ENCODE data around the gene KRTAP5-4.
"Not testable (repeated sequence)": the region's sequence is repeated elsewhere in the genome, so short reads cannot be mapped to it uniquely, and the experiment has no call there.

Gene KRTAP5-4

DNA sequence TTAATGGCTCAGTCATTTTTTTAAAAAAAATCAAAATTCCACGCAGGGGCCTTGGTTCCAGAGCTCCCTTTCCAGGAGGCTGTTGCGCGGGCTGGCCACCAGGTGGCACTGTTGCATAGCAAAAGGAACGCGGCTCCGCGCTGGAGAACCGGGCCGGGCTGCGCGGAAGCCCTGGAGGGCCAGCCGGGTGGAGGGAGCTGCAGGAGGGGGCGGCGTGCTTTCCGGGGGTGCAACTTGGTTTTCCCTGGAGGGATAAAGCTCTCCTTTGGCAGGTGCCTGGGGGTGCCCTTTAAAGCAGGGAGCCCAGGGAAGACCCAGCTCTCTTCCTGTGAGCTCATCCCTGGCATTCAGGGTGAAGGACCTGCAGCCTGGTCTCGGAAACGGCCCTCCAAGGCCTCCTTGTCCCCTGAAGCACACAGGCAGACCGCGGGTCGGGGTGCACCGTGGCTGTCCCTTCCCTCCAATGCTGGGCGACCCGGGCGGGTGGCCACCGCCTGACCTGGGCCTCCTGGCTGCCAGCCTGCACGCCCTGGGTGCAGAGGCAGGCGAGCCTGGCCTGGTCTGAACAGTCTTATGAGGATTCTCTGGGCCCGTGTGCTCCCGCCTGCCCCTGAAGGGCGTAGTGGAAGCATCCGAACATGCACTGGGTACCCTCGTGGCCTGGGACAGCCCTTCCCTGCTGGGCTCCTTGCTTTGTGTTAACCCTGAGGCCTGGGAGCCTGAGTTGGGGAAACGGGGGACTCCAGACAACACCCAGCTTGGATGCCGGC lies 31.0 kb upstream of the KRTAP5-4 start:
- DNase-seq, result peak in 1 of 2 experiments; percentile 62

DNA sequence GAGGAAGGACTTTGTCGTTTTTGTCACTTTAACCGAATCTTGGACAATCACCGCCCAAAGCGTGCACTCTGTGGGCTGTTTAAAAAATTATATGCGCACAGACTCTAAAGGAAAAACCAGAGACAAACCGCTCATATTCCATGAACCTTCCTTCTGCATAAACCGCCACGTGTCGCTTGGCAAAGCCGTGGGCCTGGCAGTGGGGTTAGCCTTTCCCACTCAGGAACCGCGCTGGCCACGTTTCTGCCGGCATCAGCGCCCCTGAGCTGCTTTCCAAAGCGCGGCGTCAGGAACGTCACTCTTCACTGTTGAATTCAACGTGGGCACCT lies 30.5 kb upstream of the KRTAP5-4 start:
- no peak for DNase-seq

DNA sequence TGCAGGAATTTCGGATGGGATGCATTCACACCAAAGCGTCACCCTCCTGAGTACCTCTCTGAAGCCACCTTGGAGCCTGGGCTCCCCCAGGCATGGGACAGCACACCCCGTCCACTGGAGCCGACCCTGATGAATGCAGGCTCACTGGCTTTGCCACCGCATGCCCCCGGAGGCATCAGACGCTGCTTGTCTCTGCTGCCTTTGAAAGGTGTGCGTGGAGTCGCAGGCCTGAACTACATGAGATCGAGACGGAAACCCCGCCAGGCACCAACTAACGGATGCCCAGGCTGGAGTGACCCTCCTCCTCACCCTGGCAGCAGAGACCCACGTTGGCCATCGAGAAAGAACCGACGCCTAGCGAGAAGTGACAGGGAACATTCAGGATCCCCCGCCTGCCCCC lies 30.1 kb upstream of the KRTAP5-4 start:
- no peak for DNase-seq

DNA sequence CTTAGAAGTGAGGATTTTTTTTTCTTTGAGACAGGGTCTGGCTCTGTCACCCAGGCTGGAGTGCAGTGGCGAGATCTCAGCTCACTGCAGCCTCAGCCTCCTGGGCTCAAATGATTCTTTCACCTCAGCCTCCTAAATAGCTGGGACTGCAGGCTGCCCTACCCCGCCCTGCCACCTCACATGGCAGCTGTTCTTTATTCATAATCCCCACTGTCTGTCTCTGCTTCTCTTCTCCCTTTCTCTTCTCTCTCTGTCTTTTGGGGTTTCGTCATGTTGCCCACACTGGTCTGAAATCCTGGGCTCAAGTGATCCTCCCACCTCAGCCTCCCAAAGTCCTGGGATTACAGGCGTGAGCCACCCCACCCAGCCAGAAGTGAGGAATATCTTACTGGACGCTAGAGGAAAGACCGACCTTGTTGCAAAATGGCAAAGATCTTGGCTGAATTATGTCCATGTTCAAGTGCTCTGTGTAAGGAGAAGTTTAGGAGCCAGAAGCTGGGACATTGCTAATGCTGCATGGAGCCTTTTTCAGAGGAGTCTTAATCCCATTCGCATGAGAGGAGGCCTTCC lies 29.6 kb upstream of the KRTAP5-4 start:
- no peak for DNase-seq

DNA sequence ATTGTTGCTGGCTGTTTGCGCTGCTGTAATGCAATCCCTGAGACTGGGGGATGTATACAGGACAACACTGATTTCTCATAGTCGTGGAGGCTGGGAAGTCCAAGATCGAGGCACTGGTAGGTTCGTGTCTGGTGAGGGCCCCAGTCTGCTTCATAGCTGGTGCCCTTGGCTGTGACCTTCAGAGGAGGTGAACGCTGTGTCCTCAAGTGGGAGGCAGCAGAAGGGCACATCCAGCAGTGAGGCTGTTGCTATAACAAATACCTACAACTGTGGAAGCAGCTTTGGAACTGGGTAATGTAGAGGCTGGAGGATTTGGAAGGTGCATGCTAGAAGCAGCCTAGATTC lies 29.0 kb upstream of the KRTAP5-4 start:
- DNase-seq, result no peak

DNA sequence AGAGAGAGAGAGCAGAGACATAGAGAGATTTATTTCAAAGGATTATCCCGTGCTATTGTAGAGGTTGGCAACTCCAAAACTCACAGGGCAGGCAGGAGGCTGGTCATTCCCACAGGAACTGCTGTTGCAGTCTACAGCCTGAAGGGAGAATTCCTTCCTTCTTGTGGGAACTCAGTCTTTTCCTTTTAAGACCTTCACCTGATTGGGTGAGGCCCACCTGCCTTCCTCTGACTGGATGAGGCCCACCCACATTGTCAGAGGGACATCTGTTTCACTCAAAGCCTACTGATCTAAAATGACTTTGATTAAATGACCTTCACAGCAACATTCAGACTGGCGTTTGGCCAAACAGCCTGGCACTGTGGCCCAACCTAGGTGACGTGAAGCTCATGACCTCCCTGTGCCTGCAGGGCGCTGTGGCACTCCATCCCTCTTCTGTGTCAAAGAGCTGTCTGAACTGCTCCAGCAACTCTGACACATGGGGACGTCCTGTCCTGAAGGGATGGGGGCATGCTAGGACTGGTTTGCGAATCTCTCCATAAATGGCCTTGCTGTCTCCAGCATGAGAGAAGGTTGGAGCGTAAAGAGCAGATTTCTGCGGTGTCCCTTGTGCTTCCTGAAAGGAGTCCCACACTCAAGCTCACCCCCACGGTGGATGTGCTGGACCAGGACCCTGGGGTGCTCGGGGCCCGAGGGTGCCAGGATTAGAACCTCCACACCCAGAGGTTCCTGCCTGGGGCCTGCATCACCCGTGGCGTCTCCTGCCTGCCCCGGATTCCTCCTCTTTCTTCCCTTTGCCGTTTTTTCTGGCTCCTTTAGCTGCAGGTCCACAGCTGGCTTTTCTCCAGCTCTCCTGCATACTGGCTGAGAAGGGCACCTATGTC lies 28.3 kb upstream of the KRTAP5-4 start:
- no peak for DNase-seq

DNA sequence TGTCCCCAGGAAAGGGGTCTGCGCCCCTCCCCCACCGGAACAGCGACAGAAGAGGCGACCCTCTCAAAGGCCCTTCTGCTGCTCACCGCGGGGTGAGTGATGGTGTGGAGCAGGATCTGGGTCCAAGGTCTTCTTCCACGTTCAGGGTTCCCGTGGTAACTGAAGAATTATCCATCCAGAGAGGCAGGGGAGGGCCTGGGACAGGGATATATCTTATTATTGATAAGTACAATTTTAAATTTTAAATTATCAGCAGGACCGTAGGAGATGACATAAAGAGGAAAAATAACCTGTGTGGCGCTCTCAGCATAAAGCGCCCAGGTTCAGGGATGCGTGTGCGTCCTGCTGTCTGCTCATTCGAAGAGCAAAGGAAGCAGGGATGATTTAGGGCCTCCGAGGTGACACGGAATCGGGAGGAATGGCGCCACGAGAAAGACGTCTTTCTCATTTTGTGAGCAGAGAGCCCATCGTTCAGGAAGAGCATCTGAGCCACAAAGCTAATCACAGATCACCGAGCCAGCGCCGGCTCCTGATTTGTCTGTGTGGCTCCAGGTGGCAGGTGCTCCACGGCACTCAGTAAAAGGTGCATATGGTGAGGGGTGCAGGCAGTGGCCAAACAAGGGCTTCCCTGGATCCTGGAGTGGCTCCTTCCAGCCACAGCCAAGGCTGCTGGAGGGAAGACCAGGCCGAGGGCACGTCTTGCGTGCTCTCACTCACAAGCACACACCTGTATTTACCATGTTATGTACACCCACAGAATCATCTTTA lies 26.9 kb upstream of the KRTAP5-4 start:
- no peak for DNase-seq

DNA sequence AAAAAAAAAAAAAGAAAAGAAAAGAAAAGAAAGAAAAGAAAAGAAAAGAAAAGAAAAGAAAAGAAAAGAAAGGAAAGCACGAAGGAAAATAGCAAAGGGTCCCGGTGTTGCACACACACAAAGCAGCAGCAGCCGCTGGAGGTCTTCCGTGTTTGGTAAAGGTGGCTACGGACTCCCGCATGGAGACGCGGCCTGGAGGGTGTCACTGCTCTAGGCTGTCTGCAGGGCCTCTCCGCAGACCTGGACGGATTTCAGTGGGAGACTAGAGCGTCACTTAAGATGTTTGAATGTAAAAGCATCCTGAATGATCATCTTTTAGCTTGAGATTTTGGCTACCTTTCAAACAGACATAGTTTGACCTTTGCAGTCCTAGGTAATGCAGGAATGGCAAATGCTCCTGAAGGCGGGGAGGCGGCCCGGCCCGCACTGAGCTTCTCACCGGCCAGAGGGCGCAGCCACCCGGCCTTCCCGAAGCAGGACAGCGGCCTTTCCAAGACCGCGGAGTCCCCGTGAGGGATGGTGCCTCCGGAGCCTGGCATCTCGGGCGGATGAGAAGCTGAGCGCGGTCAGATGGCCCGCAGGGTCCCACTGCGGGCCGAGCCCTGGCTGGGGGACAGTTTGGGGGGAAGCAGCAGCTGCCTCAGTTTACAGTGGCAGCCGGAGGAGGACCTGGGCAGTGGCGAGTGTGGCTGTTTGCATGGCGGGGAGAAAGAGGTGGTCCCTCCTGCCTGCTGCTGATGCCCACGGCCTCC lies 26.1 kb upstream of the KRTAP5-4 start:
- DNase-seq, result no peak

DNA sequence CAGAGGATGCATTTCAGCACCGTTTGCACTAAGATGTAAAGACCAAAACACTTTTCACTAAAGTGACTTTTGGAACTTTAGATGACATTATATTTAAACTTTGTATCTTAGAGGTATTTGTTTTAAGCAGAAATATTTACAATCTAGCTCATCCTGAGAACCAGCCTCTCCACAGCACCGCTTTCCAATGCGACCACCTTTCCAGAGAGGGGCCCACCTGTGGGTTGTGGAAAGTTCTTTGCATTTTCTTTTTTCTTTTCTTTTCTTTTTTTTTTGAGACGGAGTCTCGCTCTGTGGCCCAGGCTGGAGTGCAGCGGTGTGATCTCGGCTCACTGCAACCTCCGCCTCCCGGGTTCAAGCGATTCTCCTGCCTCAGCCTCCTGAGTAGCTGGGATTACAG lies 24.6 kb upstream of the KRTAP5-4 start:
- DNase-seq, result not testable (repeated sequence)

DNA sequence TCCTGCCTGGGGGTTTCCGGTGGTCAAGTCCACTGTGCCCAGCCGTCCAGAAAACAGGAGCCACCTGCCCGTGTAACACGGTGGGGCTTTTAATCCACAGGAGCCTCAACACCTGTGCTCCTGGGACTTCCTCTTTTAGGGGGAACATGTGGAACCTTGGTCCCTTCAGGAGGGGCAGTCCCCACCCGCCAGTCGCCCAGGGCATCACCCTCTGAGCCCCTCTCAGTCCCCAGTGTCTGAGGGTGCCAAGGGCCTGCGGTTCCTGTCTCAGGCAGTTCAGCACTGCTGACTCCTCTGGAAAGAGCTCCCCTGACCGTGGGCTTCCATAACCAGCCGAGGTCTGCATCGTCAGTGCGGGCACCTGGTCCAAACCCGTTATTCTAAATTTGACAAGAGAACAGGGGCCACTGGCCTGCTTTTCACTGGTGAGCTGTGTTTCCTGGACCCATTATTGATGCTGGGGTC lies 23.5 kb upstream of the KRTAP5-4 start:
- no peak for DNase-seq

DNA sequence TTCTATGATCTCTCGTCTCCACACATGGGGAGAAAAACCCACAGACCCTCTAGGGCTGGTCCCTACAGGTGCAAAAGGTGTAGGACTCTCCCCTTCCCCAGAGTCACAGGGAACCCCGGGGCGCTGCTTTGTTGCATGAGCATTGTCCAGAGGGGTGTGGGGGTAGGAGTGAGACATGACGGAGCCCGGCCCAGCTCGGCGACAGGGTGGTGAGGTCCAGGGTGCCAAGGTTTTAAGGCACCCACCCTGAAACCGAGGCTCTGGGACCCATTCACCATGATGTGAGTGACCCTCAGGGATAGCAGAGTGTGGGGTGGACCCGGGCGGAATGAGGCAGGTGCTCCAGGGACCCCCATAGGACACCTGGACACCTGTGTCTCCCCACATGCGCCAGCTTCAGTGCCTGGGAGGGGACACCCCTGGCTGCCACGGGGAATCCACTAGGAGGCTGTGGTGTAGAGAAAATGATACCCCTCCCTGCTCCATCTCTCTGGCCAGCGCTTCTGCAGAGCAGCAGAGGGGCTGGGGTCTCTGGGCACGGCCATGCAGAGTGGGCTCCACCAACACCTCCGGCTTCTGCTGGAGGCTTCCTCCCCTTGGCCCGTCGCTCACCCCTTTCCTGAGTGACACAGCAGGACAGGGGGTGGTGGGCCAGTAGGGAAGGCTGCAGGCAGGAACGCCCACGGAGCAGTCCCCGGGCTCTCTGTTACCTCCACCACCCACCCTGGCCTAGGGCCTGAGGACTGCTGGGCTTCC lies 22.8 kb upstream of the KRTAP5-4 start:
- DNase-seq, result no peak

DNA sequence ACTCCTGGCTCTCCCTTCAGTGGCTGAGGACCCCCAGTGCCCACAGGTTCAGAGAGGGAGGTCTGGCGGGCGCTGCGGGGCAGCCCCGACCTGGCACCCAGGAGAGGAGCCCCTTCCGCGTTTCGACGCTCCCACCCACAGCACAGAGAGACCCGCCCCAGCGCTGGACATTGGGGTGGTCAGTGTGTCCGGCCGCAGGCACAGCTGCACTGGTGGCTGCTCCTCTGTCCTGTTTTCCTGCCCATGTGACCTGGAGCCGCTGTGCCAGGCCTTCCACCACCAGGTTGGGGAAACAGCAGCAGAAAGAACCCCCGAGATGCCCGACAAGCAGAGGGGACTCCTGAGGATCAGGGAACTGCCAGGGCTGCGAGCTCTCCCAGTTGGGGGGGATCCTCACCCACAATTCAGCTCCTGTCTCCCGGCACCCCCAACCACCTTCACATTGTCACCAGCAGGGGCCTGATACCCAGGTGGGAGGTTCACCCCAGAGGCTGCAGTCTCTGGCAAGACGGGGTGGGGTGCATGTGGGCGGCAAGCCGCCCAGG lies 21.3 kb upstream of the KRTAP5-4 start:
- DNase-seq, result no peak

DNA sequence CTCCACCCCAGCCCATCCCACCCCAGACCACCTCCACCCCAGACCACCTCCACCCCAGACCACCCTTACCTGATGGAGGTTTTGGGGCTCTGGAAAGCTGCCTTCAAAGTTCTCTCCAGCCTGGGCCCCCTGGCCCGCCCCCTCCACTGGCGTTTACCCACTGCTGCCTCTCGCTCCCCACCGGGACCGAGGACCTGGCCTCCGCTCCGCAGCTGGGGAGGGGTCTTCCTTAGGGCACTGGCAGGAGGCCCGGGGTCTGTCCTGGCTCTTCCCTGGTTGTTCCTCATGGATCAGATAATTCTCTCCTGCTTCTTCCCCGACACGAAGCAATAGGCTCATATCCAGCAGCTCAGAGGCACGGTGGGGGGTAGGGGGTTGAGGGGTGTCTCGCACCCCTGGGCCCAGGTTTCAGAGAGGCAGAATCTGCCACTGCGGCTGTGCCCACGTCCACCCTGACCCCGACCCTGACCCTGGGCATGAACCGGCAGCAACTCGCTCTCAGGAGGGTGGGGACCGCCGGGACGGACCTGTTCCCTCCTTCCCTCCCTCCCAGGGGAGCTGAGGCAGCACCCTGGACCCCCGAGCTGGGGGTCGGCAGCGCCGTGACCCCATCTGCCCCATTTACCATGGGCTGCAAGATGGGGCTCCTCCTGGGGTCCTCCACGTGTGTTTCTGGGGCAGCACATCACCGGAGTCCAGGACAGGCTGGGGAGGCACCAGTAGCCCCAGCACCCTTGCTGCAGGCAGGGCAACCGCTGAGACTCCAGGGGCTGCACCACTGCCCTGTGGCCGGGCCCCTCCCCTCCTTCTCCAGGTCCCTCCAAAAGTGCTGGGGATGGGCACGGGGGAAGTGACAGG lies 20.6 kb upstream of the KRTAP5-4 start:
- no peak for DNase-seq

DNA sequence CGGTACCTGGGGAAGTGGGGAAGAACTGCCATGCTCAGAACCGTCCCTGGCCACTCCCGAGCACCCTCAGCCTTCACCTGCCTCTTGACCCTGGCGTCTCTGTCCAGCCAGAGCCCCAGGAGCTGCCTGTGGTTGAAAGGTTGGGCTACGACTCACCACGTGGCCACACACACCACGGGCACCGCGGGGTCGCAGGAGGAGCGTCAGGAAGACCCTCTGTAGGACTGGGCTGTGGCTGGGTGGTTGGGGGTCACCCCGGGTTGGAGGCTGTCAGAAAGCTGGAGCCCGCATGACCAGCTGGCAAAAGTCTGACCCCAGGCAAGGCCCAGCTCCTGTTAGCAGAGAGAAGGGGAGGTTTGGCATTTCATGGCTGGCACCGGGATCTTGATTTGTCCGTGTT lies 19.2 kb upstream of the KRTAP5-4 start:
- no peak for DNase-seq

DNA sequence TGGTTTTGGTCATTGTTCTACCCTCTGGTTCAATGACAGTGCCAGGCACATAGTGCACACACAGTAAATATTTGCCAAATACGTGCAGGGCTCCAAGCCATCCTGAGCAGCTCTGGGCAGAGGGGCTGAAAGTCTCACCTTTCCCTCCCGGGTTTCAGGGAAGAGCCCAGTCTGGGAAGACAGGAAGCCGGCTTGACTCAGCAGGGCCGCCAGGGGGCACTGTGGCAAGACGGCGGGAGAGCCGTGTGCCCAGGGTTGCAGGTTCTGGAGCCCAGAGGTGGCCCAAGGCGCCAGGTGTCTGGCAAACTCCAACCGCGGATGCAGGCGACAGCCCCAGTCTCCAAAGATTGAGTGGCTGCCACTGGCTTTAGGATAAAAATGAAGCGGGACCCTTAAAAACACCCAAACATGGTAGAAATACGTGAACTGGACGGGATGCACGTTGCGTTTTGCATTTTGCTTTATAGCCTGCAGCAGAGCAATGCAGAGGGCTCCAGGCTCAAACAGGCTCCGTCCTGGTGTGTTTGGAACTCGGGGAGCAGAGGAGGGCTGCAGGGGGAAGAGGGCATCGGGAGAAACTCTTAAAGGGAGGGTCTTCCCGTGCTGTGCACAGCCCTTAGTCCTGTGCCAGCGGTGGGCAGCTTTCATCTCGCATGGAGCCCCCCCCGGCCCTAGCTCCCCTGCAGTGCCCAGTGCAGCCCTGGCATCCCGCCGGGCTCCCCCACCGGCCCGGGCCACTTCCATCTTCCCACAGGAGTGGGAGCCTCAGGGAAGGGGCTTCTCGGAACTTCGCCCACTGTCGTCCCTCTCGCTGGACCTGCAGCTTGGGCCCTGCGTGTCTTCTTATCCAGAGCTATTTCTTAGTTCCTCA lies 18.4 kb upstream of the KRTAP5-4 start:
- peak in 1 of 2 experiments; percentile 35 for DNase-seq

DNA sequence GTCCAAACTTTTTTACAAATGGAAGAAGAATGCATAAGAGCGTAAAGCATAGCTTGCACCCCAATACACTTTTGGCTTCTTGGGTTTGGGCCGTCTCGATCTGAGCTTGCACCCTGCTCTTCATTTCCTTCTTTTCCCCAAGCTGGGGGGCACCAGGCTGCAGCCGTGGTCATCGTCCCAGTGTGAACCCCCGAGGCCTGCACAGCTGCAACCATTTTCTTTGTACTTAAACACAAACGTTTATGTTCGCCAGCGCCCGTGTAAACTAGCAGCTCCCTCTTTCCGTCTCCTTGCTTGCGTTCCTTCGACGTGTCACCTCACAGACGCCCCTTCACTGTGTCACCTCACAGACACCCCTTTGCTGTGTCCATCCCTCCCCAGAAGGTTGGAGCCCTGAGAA lies 17.7 kb upstream of the KRTAP5-4 start:
- no peak for DNase-seq

DNA sequence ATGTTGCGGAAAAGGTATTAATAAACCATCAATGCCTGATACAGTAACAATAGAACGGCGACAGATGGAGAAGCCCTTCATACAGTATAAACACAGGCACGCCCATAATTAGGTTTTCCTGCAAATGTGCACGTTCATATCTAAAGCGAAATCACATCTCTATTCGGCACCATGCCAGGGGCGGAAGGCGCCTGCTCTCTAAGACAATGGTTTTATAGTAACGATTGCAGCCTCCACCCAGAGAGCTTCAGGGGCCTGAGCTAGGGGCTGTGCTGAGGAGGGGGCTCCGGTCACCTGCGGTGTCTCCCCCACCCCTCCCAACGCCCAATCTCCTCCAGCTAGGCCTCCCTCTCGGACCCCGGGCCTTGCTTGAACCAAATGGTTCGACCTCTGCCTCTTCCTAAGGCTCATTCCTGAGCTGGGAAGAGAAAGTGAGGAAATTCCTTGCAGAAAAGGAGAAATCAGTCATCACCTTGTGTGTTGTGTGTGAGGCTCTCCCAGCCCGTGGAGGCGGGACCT lies 17.2 kb upstream of the KRTAP5-4 start:
- no peak for DNase-seq

DNA sequence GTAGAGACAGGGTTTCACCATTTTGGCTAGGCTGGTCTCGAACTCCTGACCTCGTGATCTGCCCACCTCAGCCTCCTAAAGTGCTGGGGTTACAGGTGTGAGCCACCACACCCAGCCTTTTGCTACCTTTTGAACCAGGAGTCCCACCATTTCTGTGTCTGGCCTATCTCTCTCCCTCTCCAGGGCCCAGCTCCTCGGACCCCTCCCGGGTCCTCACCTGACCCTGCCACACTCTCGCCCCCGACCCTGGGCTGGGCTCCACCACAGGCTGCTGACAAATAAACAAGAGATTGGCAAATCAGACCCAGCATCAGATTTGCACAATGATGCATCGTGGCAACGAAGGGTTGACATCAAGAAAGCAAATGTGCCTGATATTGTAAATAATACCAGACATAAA lies 16.4 kb upstream of the KRTAP5-4 start:
- DNase-seq, result no peak

DNA sequence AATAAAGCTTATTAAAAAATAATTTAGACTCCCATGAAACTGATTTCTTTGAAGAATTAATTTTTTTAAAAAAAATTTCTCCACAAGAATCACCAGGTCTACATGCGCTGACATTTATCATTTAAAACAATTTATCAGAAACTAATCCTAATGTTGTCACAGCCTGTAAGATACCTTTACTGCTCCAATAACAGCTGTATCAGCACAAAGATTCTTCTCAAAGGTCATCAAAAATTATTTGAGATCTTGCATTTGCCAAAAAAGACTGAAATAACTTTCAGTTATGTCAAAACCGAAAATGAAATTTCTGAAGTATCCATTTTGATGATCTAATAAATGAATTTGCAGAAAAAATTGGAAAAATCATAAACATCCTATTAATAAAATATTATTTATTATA lies 15.7 kb upstream of the KRTAP5-4 start:
- no peak for DNase-seq

All from NCI-H446 (cell line).